Nephron progenitor cell (in vitro differentiated cells): ENCODE data around the gene NRG4.

ENCODE experiments used
- DNase-seq: peaks from one replicate; pipeline ENCODE4 v3.0.0; 2021
- H3K27ac Mint-ChIP-seq: 2 replicates; pipeline ENCODE4 v1.8.0; 2021; ENCODE audit warnings: mild to moderate bottlenecking, moderate library complexity, mixed read lengths
- H3K27me3 Mint-ChIP-seq: 2 replicates; pipeline ENCODE4 v1.8.0; 2021; ENCODE audit warnings: mild to moderate bottlenecking, low read depth, mixed read lengths; ENCODE audit not compliant: poor library complexity
- H3K36me3 Mint-ChIP-seq: 2 replicates; pipeline ENCODE4 v1.8.0; 2021; ENCODE audit warnings: low read depth, mixed read lengths
- H3K4me1 Mint-ChIP-seq: 2 replicates; pipeline ENCODE4 v1.8.0; 2021; ENCODE audit warnings: mixed read lengths
- H3K4me3 Mint-ChIP-seq: 2 replicates; pipeline ENCODE4 v1.8.0; 2021; ENCODE audit warnings: mild to moderate bottlenecking, moderate library complexity, mixed read lengths
- H3K9me3 Mint-ChIP-seq: 2 replicates; pipeline ENCODE4 v1.8.0; 2021; ENCODE audit warnings: mild to moderate bottlenecking, moderate library complexity, mixed read lengths
- CTCF ChIP-seq: fragments of 200-600 bp; sonication (generic); IDR thresholded peaks from 2 replicates; pipeline ENCODE4 v1.5.0; 2021; ENCODE audit warnings: antibody characterized with exemption

Gene NRG4

GRCh38 chr15:76003364-76003763 lies 8.9 kb downstream of the NRG4 start:
- Mint-ChIP-seq H3K4me1 (no peaks in the 10 kb centered on the region), H3K9me3 (no peaks in the 10 kb centered on the region), H3K27ac (no peak overlapping the region), H3K36me3 (no peaks in the 10 kb centered on the region), H3K27me3 (peaks cover 12% of the 10 kb centered on the region), H3K4me3 (no peak overlapping the region)
- no peak for TF ChIP-seq CTCF
- DNase-seq: no peak

- H3K9me3 Mint-ChIP-seq: peaks cover 21% of the 10 kb centered on the region
- no peak overlapping the region for H3K27ac Mint-ChIP-seq
- TF ChIP-seq CTCF: no peak
- no peak overlapping the region for H3K4me3 Mint-ChIP-seq
- no peak for DNase-seq
- H3K4me1 Mint-ChIP-seq: no peaks in the 10 kb centered on the region
- H3K27me3 Mint-ChIP-seq: no peaks in the 10 kb centered on the region
- H3K36me3 Mint-ChIP-seq: no peaks in the 10 kb centered on the region
Measured at GRCh38 chr15:75995611-75996010, 16.6 kb downstream of the NRG4 start.

- peaks cover 4% of the 10 kb centered on the region for H3K27me3 Mint-ChIP-seq
- no peak overlapping the region for H3K27ac Mint-ChIP-seq
- peaks cover 21% of the 10 kb centered on the region for H3K9me3 Mint-ChIP-seq
- H3K4me3 Mint-ChIP-seq: no peak overlapping the region
- DNase-seq: no peak
- TF ChIP-seq CTCF: no peak
- H3K4me1 Mint-ChIP-seq: no peaks in the 10 kb centered on the region
- no peaks in the 10 kb centered on the region for H3K36me3 Mint-ChIP-seq
Measured at GRCh38 chr15:75994220-75994619, 18.0 kb downstream of the NRG4 start.

GRCh38 chr15:75992897-75993296 lies 19.3 kb downstream of the NRG4 start:
- Mint-ChIP-seq H3K9me3 (peaks cover 21% of the 10 kb centered on the region), H3K4me3 (no peak overlapping the region), H3K4me1 (no peaks in the 10 kb centered on the region), H3K36me3 (no peaks in the 10 kb centered on the region), H3K27ac (no peak overlapping the region), H3K27me3 (peaks cover 4% of the 10 kb centered on the region)
- TF ChIP-seq CTCF: no peak
- no peak for DNase-seq

- H3K4me3 Mint-ChIP-seq: no peak overlapping the region
- peaks cover 4% of the 10 kb centered on the region for H3K27me3 Mint-ChIP-seq
- no peak for TF ChIP-seq CTCF
- H3K4me1 Mint-ChIP-seq: no peaks in the 10 kb centered on the region
- H3K27ac Mint-ChIP-seq: no peak overlapping the region
- no peak for DNase-seq
- no peaks in the 10 kb centered on the region for H3K36me3 Mint-ChIP-seq
- peaks cover 21% of the 10 kb centered on the region for H3K9me3 Mint-ChIP-seq
Measured at GRCh38 chr15:75989875-75990274, 22.3 kb downstream of the NRG4 start.

GRCh38 chr15:75989045-75989444 lies 23.2 kb downstream of the NRG4 start:
- Mint-ChIP-seq H3K4me3 (no peak overlapping the region), H3K27ac (no peak overlapping the region), H3K27me3 (peaks cover 9% of the 10 kb centered on the region), H3K4me1 (no peaks in the 10 kb centered on the region), H3K9me3 (peaks cover 13% of the 10 kb centered on the region), H3K36me3 (no peaks in the 10 kb centered on the region)
- no peak for DNase-seq
- no peak for TF ChIP-seq CTCF
